Activated CD4-positive, CD25-positive, alpha-beta regulatory T cell treated with anti-CD3 and anti-CD28 coated beads, Interleukin-2, amount 50 U/mL, for 16 hours (primary cell): ENCODE results near the gene ATP13A4.

ENCODE experiments used
- DNase-seq: peaks from one replicate; pipeline ENCODE4 v3.0.0-alpha.2; 2020; ENCODE audit warnings: low read depth, low spot score

ATP13A4 gene

GRCh38 chr3:193499136-193499770 is 55.4 kb downstream of the ATP13A4 start:
- DNase-seq, result no peak

GRCh38 chr3:193498215-193498614 is 56.5 kb downstream of the ATP13A4 start:
- no peak for DNase-seq

GRCh38 chr3:193496658-193497057 is 58.0 kb downstream of the ATP13A4 start:
- no peak for DNase-seq

GRCh38 chr3:193491026-193491425 is 63.7 kb downstream of the ATP13A4 start:
- DNase-seq, result no peak

GRCh38 chr3:193490580-193490979 is 64.1 kb downstream of the ATP13A4 start:
- no peak for DNase-seq

GRCh38 chr3:193489949-193490348 is 64.7 kb downstream of the ATP13A4 start:
- no peak for DNase-seq

GRCh38 chr3:193488741-193489140 is 66.0 kb downstream of the ATP13A4 start:
- no peak for DNase-seq

- no peak for DNase-seq
These were observed 70.6 kb downstream of the ATP13A4 start for GRCh38 chr3:193483988-193484539.

- no peak for DNase-seq
These were observed 73.3 kb downstream of the ATP13A4 start for GRCh38 chr3:193481436-193481835.

- no peak for DNase-seq
These were observed 80.2 kb downstream of the ATP13A4 start for GRCh38 chr3:193474446-193474845.

- DNase-seq, result no peak
These were observed 84.0 kb downstream of the ATP13A4 start for GRCh38 chr3:193470710-193471109.

- no peak for DNase-seq
These were observed 88.6 kb downstream of the ATP13A4 start for GRCh38 chr3:193465992-193466608.

GRCh38 chr3:193464889-193465288 is 89.8 kb downstream of the ATP13A4 start:
- no peak for DNase-seq

- no peak for DNase-seq
These were observed 97.2 kb downstream of the ATP13A4 start for GRCh38 chr3:193457526-193457925.

- DNase-seq, result no peak
These were observed 102.4 kb downstream of the ATP13A4 start for GRCh38 chr3:193452338-193452737.

GRCh38 chr3:193451902-193452301 is 102.8 kb downstream of the ATP13A4 start:
- no peak for DNase-seq

- DNase-seq, result no peak
These were observed 107.6 kb downstream of the ATP13A4 start for GRCh38 chr3:193446965-193447602.

- no peak for DNase-seq
These were observed 115.3 kb downstream of the ATP13A4 start for GRCh38 chr3:193439423-193439822.

- DNase-seq, result no peak
These were observed 135.9 kb downstream of the ATP13A4 start for GRCh38 chr3:193418576-193419373.

- DNase-seq, result no peak
These were observed 138.1 kb downstream of the ATP13A4 start for GRCh38 chr3:193416629-193417028.

- no peak for DNase-seq
These were observed 147.0 kb downstream of the ATP13A4 start for GRCh38 chr3:193407688-193408087.

- no peak for DNase-seq
These were observed 147.6 kb downstream of the ATP13A4 start for GRCh38 chr3:193407112-193407511.
